Measurements from ENCODE around the gene ELL. TPM values are rescaled to one million over a fixed set of nuclear protein-coding genes. Genes with fewer than 3 reads are reported as not detected.

ELL gene
- total RNA-seq, 1 donor from 2014 or later = 11.0 TPM

- H3K27me3 Mint-ChIP-seq (ENCODE audit: unreplicated experiment) = peaks cover 5% of the 10 kb centered on the region
- DNase-seq (ENCODE audit: low spot score) = no peak
Observed at GRCh38 chr19:18558604-18559003, 36.7 kb upstream of the ELL start.

GRCh38 chr19:18558202-18558555 is 36.3 kb upstream of the ELL start:
- no peak for DNase-seq (ENCODE audit: low spot score)
- no peak for TF ChIP-seq CTCF (IDR thresholded peaks at IDR 0.05; ENCODE audit: unreplicated experiment)
- peak overlapping the region; percentile 96 for H3K4me3 Mint-ChIP-seq (ENCODE audit: unreplicated experiment)
- peaks cover 3% of the 10 kb centered on the region for H3K36me3 Mint-ChIP-seq (ENCODE audit: low read depth, unreplicated experiment)
- peak overlapping the region; percentile 91 for H3K27ac Mint-ChIP-seq (ENCODE audit: unreplicated experiment)
- peaks cover 5% of the 10 kb centered on the region for H3K27me3 Mint-ChIP-seq (ENCODE audit: unreplicated experiment)
- H3K9me3 Mint-ChIP-seq (ENCODE audit: unreplicated experiment) = no peaks in the 10 kb centered on the region
- H3K4me1 Mint-ChIP-seq (ENCODE audit: unreplicated experiment) = peaks cover 8% of the 10 kb centered on the region

More at GRCh38 chr19:18558604-18559003, 36.7 kb upstream of the ELL start:
- peak overlapping the region; percentile 91 for H3K27ac Mint-ChIP-seq (ENCODE audit: unreplicated experiment)
- H3K4me1 Mint-ChIP-seq (ENCODE audit: unreplicated experiment) = peaks cover 8% of the 10 kb centered on the region
- no peak for TF ChIP-seq CTCF (IDR thresholded peaks at IDR 0.05; ENCODE audit: unreplicated experiment)
- H3K36me3 Mint-ChIP-seq (ENCODE audit: low read depth, unreplicated experiment) = peaks cover 4% of the 10 kb centered on the region
- no peaks in the 10 kb centered on the region for H3K9me3 Mint-ChIP-seq (ENCODE audit: unreplicated experiment)
- H3K4me3 Mint-ChIP-seq (ENCODE audit: unreplicated experiment) = peak overlapping the region; percentile 96

GRCh38 chr19:18557411-18558201 is 35.7 kb upstream of the ELL start, which contains the start of gene KXD1:
TSS of gene KXD1 (plus strand) at chr19:18557870. CDS start at chr19:18562057, 4,187 bp downstream.
- Mint-ChIP-seq H3K27me3 (ENCODE audit: unreplicated experiment) (peaks cover 5% of the 10 kb centered on the region), H3K4me1 (ENCODE audit: unreplicated experiment) (peaks cover 8% of the 10 kb centered on the region), H3K36me3 (ENCODE audit: low read depth, unreplicated experiment) (no peaks in the 10 kb centered on the region), H3K4me3 (ENCODE audit: unreplicated experiment) (peak within 1 kb of the TSS; percentile 96), H3K9me3 (ENCODE audit: unreplicated experiment) (no peaks in the 10 kb centered on the region), H3K27ac (ENCODE audit: unreplicated experiment) (peak within 1 kb of the TSS; percentile 91)
- peak; percentile 79 for DNase-seq (ENCODE audit: low spot score)
- no peak for TF ChIP-seq CTCF (IDR thresholded peaks at IDR 0.05; ENCODE audit: unreplicated experiment)

- no peaks in the 10 kb centered on the region for H3K9me3 Mint-ChIP-seq (ENCODE audit: unreplicated experiment)
- H3K4me1 Mint-ChIP-seq (ENCODE audit: unreplicated experiment) = no peaks in the 10 kb centered on the region
- no peaks in the 10 kb centered on the region for H3K36me3 Mint-ChIP-seq (ENCODE audit: low read depth, unreplicated experiment)
- TF ChIP-seq CTCF (IDR thresholded peaks at IDR 0.05; ENCODE audit: unreplicated experiment) = no peak
- no peak for DNase-seq (ENCODE audit: low spot score)
- peaks cover 1% of the 10 kb centered on the region for H3K27me3 Mint-ChIP-seq (ENCODE audit: unreplicated experiment)
- no peak overlapping the region for H3K4me3 Mint-ChIP-seq (ENCODE audit: unreplicated experiment)
- no peak overlapping the region for H3K27ac Mint-ChIP-seq (ENCODE audit: unreplicated experiment)
Observed at GRCh38 chr19:18551631-18552030, 29.8 kb upstream of the ELL start.

GRCh38 chr19:18543814-18544475 is 22.1 kb upstream of the ELL start:
- peak; percentile 51 for DNase-seq (ENCODE audit: low spot score)
- TF ChIP-seq CTCF (IDR thresholded peaks at IDR 0.05; ENCODE audit: unreplicated experiment) = no peak
- Mint-ChIP-seq H3K4me1 (ENCODE audit: unreplicated experiment) (peaks cover 8% of the 10 kb centered on the region), H3K27me3 (ENCODE audit: unreplicated experiment) (peaks cover 8% of the 10 kb centered on the region), H3K4me3 (ENCODE audit: unreplicated experiment) (peak overlapping the region; percentile 92), H3K9me3 (ENCODE audit: unreplicated experiment) (no peaks in the 10 kb centered on the region), H3K27ac (ENCODE audit: unreplicated experiment) (peak overlapping the region; percentile 92), H3K36me3 (ENCODE audit: low read depth, unreplicated experiment) (peaks cover 8% of the 10 kb centered on the region)
